Panc1 (cell line): ENCODE data around the gene FRYL.

Experiments
- CTCF ChIP-seq: fragments of 450-650 bp; IDR thresholded peaks from 2 replicates; pipeline ENCODE4 v1.5.1; 2017; ENCODE audit warnings: mild to moderate bottlenecking
- TCF7L2 ChIP-seq: IDR thresholded peaks from 2 replicates; pipeline ENCODE4 v1.6.1; 2011; ENCODE audit warnings: mild to moderate bottlenecking, low read depth, low read length, inconsistent platforms

GRCh38 chr4:48498895-48499294 is 281.2 kb downstream of the FRYL start:
- TF ChIP-seq TCF7L2 (no peak), CTCF (no peak)
